Fibroblast of the conjunctiva (primary cell): ENCODE data around the gene SMAD4.
A peak's percentile ranks its signal among the peaks of the same experiment; 100 is the strongest.
"Not testable (repeated sequence)": the region's sequence is repeated elsewhere in the genome, so short reads cannot be mapped to it uniquely, and the experiment has no call there.

Experiments
- DNase-seq: peaks from one replicate; pipeline ENCODE4 v3.0.0-alpha.2; 2010; ENCODE audit warnings: low read depth

SMAD4 gene

DNA sequence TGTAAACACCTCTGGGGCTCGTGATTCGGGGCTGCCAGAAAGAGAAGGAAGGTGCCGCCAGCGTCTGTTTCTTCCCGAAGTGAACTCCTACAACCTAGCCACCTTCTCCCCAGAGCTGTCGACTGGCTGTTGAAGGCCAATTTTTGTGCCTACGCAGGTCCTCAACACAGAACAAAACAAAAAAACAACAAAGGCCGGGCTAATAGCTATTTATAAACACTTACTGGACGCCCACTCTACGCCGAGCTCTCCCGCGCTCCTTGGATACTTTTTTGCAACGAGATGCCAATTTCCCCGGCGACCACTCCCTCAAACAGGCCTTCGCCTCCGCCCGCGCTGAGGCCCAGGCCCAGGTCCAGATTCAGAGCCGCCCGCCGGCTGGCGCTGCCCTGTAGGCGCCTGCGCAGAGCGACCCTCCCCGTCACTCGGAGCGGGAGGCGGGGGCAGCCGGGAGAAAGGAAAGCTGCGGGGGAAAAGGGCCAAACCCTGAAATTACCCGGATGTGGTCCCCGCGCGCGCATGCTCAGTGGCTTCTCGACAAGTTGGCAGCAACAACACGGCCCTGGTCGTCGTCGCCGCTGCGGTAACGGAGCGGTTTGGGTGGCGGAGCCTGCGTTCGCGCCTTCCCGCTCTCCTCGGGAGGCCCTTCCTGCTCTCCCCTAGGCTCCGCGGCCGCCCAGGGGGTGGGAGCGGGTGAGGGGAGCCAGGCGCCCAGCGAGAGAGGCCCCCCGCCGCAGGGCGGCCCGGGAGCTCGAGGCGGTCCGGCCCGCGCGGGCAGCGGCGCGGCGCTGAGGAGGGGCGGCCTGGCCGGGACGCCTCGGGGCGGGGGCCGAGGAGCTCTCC is at the start of gene SMAD4:
Gene SMAD4, plus strand, starts transcription at position 520 of the 843 bp plus-strand sequence. CDS start 16,834 bp downstream, outside the sequence.
- DNase-seq = peak; percentile 91

DNA sequence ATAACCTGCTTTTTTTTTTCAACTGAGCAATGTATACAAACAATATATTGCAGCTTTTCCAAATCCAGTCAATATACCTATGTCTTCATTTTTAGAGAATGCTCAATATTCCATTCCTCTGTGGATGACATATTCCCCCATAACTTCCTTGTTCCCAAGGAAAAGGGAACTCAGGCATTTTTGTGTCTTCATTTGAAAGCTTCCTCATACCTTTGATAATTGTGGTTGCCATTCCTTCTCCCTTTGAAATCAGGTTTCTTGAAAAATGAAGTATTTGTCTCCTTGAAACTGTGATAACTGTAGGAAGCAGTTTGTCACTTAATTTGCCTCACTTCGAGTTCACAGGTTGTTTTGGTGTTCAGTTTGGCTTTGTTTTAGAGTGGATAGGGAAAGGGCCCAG is 48.6 kb upstream of the SMAD4 start:
- no peak for DNase-seq

DNA sequence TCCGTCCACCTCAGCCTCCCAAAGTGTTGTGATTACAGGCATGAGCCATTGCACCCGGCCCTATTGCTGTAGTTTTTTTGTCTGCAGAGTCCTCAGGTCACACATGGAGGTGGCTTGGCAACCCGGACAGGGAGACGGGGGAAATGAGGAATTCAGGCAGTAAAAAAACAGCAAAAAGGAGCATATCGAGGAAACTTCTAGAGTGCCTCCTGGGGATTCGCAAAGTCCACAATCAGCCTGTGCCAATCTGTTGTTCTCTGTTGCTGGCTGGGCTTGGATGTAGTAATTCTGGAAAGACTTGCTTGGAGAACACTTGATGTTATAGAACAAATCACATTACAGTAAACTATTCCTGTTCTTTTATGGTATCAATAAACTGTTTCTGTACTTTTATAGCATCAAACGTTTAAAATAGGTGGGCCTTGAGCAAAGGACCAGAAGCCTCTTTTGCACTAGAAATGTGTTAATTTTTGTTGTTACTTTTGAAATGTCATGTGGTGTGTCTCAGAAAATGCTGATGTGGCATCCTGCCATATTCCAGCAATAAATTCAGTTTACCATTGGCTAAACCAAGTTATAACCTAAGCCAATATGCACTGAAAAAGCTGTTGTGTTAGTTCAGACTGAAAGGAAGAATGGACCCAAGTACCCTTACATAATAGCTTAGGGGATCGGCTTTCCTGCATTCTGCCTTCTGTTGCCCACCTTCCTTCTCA is 47.8 kb upstream of the SMAD4 start:
- no peak for DNase-seq

DNA sequence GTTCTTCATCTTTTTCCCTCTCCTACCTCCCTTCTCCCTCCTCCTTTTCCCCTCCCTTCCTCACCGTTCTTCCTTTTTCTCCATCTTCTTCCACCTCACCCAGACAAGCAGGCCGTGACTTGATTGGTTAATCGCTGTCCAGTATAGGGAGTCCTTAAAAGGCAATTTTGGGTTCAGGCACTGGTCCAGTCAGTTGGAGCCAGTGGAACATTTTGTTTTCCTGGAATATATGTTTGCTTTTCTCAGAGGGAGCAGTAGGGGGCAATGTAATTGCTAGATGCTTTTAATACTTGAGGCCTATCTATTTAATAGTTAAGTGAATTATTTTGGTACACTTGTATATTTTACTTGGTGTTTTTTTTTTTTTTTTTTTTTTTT is 47.2 kb upstream of the SMAD4 start:
- no peak for DNase-seq

DNA sequence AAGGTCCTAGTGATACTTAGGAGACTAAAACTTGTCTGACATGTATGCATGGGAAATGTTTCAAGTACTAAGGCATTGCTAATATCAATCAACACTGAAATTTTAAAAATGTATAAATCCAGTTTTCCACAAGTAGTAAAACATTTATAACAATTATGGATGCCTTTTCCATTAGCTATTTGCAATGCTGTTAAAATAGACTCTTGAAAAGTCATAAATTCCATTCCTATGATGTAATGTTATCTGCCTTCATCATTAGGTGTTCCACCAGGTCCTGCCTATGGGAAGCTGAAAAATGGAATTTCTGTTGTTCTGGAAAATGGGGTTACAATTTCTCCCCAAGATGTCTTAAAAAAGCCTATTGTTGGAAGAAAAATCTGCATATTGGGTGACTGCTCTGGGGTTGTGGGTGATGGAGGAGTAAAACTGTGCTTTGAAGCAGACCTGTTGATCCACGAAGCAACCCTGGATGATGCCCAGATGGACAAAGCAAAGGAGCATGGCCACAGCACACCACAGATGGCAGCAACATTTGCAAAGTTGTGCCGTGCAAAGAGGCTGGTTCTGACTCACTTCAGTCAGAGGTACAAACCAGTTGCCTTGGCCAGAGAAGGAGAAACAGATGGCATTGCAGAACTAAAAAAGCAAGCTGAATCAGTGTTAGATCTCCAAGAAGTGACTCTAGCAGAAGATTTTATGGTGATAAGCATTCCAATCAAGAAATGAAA is 43.5 kb upstream of the SMAD4 start:
- no peak for DNase-seq

DNA sequence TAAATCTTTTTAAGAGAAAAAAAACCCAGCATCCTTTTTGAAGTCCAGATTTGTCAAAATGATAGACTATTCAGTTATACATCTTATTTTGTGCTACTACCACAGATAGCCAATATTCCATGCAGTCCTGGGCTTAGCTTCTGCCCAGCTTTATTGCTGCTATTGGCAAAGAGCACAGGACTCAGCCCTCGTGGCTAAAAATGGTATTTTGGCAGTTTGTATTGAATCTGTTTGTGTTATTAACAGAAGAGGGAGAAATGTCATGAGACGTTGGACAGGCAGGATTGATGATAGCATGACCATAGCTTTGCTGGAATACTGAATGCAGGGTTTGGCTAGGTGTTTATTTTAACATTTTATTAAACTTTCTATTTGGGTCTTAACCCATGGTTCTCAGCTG is 42.8 kb upstream of the SMAD4 start:
- DNase-seq = no peak

DNA sequence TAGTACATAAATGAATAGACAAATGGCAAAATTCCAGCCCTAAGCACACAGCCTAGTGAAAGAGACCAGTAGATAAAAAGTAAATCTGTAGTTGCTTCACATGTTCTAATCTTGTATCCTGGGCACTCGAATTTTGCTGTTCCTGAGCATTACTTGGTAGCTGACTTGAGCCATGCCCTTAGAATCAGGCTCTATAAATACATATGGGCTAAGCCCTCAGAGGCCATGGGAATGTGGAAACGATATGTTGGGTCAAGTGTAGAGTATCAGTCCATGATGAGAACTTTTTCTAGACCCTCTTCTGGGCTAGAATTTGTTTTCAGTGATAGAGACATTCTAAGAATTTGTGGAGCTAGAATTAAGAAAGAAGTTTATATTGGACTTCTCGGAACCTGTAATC is 40.3 kb upstream of the SMAD4 start:
- DNase-seq = no peak

DNA sequence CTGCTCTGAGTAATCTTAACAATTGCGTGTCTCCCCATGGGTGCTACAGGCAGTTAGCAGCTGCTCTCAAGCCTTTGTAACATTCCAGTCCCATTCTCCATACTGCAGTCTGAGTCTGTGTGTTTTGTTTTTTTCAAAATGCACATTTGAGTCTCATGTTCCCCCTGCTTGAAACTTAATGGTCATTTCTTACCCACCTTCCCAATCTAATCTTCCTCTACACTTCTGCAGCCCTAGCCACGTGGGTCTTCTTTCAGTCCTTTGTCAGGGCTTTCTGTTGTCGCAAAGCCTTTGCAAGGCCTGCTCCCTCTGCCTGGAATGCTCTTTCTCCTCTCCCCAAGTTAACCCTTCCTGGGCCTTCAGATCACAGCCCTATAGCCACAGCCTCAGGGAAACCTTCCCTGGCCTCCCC is 37.7 kb upstream of the SMAD4 start:
- no peak for DNase-seq

DNA sequence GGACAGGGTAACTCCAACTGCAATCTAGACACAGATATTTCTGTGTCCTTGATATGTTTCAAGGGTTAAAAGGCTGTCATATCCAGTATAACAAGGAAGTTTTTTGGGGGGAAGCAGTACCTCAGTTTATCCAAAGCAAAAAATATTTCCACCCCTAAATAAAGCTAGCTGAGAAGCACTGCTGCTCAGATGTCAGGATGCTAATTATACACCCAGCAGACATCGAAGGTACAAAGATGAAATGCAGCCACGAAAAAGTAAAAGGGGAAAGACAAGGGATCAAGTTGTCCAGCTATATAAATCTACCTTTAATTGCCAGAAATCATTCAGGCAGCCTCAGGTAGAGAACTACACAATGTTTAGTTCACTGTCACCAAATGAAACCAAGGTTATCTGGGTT is 36.0 kb upstream of the SMAD4 start:
- no peak for DNase-seq

DNA sequence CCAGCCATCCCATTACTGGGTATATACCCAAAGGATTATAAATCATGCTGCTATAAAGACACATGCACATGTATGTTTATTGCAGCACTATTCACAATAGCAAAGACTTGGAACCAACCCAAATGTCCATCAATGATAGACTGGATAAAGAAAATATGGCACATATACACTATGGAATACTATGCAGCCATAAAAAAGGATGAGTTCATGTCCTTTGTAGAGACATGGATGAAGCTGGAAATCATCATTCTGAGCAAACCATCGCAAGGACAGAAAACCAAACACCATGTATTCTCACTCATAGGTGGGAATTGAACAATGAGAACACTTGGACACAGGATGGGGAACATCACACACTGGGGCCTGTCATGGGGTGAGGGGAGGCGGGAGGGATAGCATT is 26.8 kb upstream of the SMAD4 start:
- not testable (repeated sequence) for DNase-seq

DNA sequence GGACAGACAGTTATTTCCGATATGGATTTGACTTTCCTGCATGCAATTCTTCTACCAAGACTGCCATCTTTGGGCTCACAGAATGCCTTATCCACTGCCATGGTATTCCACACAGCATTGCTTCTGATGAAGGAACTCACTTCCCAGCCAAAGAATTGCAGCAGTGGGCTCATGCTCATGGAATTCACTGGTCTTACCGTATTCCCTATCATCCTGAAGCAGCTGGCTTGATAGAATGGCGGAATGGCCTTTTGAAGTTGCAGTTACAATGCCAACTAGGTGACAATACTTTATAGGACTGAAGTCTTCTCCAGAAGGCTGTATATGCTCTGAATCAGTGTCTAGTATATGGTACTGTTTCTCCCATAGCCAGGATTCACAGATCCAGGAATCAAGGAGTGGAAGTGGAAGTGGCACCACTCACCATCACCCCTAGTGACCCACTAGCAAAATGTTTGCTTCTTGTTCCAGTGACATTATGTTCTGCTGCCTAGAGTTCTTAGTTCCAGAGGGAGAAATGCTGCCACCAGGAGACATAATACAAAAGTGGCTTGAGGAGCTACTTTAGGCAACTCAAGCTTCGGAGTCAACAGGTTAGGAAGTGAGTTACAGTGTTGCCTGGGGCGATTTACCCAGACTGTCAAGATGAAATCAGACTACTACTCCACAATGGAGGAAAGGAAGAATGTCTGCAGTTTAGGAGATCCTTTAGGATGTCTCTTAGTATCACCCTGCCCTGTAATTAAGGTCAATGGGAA is 23.8 kb upstream of the SMAD4 start:
- no peak for DNase-seq

DNA sequence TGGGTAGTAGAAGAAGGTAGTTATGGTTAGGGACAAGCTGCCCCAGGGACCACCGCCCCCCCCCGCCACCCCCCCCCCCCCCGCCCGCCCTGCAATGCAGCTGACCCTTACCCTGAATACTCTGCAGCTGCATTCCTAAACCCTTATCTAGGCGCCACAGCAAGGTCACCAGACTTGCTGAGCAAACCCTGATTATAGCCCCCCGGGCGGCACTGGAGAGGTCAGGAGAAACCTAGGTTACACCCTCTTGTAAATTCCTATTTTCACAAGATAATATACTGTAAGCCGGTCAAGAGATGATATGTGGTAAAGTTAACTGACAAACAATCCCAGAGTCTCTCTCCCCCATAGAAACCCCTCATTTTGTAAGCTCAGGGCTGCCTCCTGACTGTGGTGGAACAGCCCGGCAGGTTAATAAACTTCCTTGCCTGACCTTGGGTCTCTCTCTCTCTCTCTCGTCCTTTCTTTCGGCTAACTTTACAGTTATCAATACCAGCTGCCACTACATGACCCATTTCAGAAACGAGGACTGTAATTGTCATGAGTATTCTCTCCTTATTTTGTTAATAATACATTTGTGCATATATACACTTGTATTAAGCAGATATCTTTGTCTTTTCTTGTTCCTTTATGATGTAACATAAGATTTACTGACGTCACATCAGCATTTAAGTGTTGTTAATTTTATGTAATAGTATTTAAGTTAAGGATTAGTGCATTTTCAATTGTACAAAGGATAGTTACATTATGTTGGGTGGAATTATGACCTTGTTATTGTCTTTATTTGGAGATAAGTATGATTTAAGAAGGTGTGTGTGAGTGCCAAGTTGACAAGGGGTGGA is 22.8 kb upstream of the SMAD4 start:
- no peak for DNase-seq

DNA sequence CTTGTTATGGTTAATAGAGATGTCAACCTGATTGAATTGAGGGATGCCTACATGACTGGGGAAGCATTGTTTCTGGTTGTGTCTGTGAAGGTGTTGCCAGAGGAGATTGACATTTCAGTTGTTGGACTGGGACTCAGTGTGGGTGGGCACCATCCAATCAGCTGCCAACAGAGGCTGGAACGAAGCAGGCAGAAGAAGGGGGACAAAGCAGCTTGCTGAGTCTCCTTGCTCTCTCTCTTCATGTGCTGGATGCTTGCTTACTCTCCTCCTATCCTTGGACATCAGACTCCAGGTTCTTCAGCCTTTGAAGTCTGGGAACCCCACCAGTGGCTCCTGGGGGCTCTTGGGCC is 22.2 kb upstream of the SMAD4 start:
- no peak for DNase-seq

DNA sequence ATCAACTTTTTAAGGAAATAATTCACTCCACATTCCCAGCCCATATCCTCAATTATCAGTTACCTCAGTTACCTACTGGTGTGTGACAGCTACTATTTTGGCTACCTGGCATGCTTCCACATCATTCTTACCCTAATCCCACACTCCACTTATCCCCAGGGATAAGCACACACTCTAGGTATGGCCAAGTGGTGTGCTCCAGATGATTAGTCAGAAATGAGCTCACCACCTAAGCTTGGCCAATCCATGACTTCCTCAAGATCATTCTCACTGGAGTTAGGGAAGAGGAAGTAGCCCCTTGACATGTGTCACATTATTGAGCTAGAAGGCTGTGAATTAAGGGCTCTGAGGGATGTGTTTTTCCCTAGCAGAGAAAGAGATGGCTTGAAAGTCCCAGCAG is 20.9 kb upstream of the SMAD4 start:
- no peak for DNase-seq

DNA sequence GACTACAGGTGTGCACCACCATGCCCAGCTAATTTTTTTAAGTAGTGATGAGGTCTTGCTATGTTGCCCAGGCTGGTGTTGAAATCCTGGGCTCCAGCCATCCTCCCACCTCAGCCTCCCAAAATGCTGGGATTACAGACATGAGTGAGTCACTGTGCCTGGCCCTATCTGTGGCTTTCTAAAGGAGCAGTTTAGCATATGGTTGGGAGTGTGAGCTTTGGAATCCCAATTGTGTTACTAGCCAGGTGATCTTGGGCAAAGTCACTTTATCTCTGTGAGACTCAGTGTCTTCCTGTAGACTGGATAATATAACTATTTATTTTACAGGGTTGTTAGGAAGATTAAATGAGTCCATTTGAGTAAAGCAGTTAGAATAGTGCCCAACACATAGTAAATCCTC is 19.8 kb upstream of the SMAD4 start:
- no peak for DNase-seq

DNA sequence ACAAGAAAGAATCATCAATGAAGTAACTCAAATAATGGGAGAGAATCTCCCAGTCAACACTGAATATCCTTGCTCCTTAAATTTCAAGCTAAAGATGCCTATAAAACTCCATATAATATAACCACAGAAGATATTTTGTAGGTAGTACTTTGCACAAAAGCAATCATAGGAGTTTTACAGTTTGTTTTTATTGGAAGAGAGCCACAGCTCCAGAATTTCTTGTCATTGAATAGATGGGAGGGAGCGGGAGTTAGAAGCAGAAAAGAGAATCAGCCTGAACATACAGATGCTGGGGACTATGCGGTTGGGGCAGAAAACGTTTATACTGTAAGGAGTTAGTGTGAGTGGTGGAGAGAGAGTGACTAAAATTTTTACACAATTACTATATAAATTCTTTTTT is 18.3 kb upstream of the SMAD4 start:
- no peak for DNase-seq

DNA sequence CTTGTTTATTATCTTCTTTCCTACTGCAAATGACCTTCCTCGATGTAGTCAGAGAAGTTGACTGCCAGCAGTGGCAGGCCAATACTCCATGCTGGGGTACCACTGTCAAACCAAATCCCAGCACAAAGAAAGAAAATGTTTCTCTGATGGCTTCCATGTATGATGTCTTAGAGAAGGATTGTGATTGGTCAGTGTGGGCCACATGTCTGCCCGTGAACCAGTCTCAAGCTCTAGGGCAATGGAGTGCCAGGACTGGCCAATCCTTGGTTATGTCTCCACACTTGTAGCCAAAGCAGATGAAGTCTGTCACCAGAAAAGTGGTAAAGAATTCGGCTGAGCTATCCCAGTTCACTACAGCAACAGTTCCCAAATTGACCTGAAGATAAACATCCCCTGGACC is 17.6 kb upstream of the SMAD4 start:
- no peak for DNase-seq

DNA sequence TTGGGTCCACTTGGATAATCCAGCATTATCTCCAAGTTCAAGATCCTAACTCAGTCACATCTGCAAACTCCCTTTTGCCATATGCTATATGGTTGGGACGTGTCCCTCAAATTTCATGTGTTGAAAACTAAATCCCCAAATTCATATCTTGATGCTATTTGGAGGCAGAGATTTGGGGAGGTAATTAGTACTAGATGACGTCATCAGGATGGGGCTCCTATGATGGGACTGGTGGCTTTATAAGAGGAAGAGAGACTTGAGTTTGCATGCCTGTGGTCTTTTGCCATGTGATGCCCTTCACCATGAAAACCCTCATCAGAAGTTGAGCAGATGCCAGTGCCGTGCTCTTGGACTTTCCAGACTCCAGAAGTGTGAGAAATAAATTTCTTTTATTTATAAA is 16.8 kb upstream of the SMAD4 start:
- no peak for DNase-seq

DNA sequence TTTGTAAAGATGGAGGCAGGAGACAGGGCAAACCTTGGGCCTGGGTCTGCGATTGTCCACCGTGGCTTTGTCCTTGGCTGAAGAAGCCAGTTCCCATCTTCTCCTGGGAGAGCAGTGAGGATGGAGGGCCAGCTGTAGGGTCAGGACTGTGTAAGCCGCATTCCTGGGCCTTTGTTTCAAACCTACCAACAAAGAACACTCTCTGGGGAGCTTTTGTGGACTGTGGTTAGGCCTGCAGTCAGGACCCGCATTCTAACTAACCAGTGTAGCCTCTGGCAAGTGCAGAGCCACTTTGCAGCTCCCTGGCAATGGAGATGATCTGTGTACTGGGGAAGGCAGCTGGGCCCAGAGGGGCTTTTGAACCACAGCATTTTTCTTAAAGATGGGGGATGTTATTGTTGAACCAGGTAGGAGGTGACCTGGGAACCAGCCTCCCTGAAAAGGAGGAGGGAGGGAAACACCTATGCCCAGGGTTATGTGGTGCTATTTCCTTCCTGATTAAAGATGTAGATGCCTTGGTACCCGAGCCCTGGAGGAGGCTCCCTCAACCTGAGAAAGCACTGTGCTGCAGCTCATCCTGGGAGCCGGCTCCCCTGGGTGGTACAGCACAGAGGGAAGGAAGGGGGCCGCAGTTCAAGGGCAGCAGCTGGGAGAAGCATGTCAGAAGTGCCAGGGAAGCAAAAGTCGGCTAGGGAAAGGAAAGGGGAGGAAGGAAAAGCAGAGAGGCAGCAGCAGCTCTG is 12.7 kb upstream of the SMAD4 start:
- no peak for DNase-seq

DNA sequence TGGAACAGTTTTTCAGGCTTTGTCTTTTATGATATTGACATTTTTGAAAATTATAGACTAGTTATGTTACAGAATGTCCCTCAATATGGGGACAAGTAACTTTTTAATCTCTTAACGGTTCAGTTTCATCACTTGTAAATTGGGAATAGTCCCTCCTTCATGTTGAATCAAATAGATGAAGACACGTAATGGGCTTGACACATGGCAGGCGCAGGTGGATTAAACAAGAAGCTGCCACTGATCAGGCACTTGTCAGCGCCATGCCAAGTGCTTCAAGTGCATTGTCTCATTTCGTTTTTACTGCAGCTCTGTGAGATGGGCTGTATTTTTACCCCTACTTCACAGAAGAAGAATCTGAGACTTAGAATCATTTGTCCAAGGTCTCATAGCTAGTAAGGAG is 9.5 kb upstream of the SMAD4 start:
- no peak for DNase-seq
